HCT116 (cell line): ENCODE results near the gene BSG. TPM values are rescaled to one million over a fixed set of nuclear protein-coding genes. Genes with fewer than 3 reads are reported as not detected.

Experiments
- ATAC-seq: fragments of 200-7000 bp; cut with Tn5 transposase; 2 replicates; pipeline ENCODE4 v1.9.1; 2020; ENCODE audit warnings: mild to moderate bottlenecking, moderate library complexity
- BruUV-seq: library from RNA; stranded (reverse); fragments of 400-500 nt; replicated peaks from 2 replicates; lab custom pipeline; 2021; lab: Mats Ljungman, UMichigan
- CTCF ChIA-PET: fragments of 300-600 bp; sonication (Branson Sonifier 250); formaldehyde crosslinking; loops from one replicate; lab custom pipeline; 2021; ENCODE audit warnings: antibody characterized with exemption; lab: Charles Lee
- POLR2A ChIA-PET: fragments of 300-600, 350-600 bp; sonication (Branson Sonifier 250); formaldehyde crosslinking; loops from one replicate; lab custom pipeline; 2021; ENCODE audit warnings: antibody characterized with exemption; lab: Charles Lee
- RAD21 ChIA-PET, 2 experiments: fragments of 300-600 bp; sonication (Branson Sonifier 250); formaldehyde crosslinking; loops; one replicate each; lab custom pipeline; 2023; ENCODE audit warnings: low total read pairs in 2 of 2; ENCODE audit not compliant: uncharacterized antibody in 2 of 2, unreplicated experiment in 2 of 2, low non-redundant PET in 1 of 2; lab: Charles Lee
- DNase-seq: peaks from one replicate; pipeline ENCODE4 v3.0.0-alpha.2; 2010; ENCODE audit warnings: low read depth, low spot score
- H2AFZ ChIP-seq: fragments of 200-600 bp; shearing (Covaris generic), sonication (generic); 2 replicates; pipeline ENCODE4 v1.6.1; 2017; ENCODE audit warnings: low read depth, mixed run types, mixed read lengths, antibody characterized with exemption, low read length; ENCODE audit not compliant: poor library complexity, severe bottlenecking
- H3K27ac ChIP-seq: 2 replicates; pipeline ENCODE4 v1.5.1; 2012; ENCODE audit warnings: low read depth, low read length
- H3K27me3 ChIP-seq: fragments of 200-600 bp; sonication (generic); 2 replicates; pipeline ENCODE4 v1.6.1; 2016; ENCODE audit warnings: mixed run types, low read length, mixed read lengths; ENCODE audit not compliant: insufficient read depth
- H3K36me3 ChIP-seq, 2 experiments: fragments of 200-500 bp in 1 of 2; fragments of 200-600 bp in 1 of 2; sonication (Bioruptor generic) in 1 of 2; sonication (generic) in 1 of 2; 2 replicates each; pipeline versions ENCODE4 v1.5.1 to v1.6.1; 2014 to 2016; ENCODE audit warnings: low read length in 2 of 2, inconsistent platforms in 1 of 2, mixed read lengths in 1 of 2, mixed run types in 1 of 2; ENCODE audit not compliant: insufficient read depth in 2 of 2, control insufficient read depth in 1 of 2
- H3K4me1 ChIP-seq, 2 experiments: fragments of 200-600 bp in 1 of 2; sonication (generic) in 1 of 2; 2 replicates each; pipeline versions ENCODE4 v1.5.1 to v1.6.1; 2012 to 2017; ENCODE audit warnings: low read length in 2 of 2, inconsistent platforms in 1 of 2, mild to moderate bottlenecking in 1 of 2, mixed read lengths in 1 of 2, mixed run types in 1 of 2, moderate library complexity in 1 of 2; ENCODE audit not compliant: insufficient read depth in 2 of 2, control insufficient read depth in 1 of 2
- H3K4me2 ChIP-seq: fragments of 200-600 bp; sonication (generic); 2 replicates; pipeline ENCODE4 v1.6.1; 2017; ENCODE audit warnings: mixed run types, low read length, mixed read lengths
- H3K4me3 ChIP-seq, 2 experiments: fragments of 200-600 bp in 1 of 2; sonication (generic) in 1 of 2; replicated peaks in 1 of 2; 2 replicates each; pipeline ENCODE4 v1.5.1; 2011 to 2016; ENCODE audit warnings: low read length in 2 of 2, control low read depth in 1 of 2, low read depth in 1 of 2, mild to moderate bottlenecking in 1 of 2, mixed read lengths in 1 of 2, mixed run types in 1 of 2
- H3K79me2 ChIP-seq: fragments of 200-600 bp; sonication (generic); 2 replicates; pipeline ENCODE4 v1.6.1; 2017; ENCODE audit warnings: mild to moderate bottlenecking, mixed run types, low read length, moderate library complexity, mixed read lengths; ENCODE audit not compliant: insufficient read depth
- H3K9ac ChIP-seq: fragments of 200-600 bp; sonication (generic); 2 replicates; pipeline ENCODE4 v1.6.1; 2016; ENCODE audit warnings: low read length, mixed read lengths
- H3K9me2 ChIP-seq: fragments of 200-600 bp; sonication (generic), shearing (Covaris generic); 2 replicates; pipeline ENCODE4 v1.6.1; 2017; ENCODE audit warnings: mixed run types, mild to moderate bottlenecking, moderate library complexity; ENCODE audit not compliant: insufficient read depth
- H3K9me3 ChIP-seq, 2 experiments: fragments of 200-500 bp in 1 of 2; fragments of 200-600 bp in 1 of 2; sonication (Bioruptor generic) in 1 of 2; sonication (generic) in 1 of 2; 2 replicates each; pipeline ENCODE4 v1.6.1; 2014 to 2017; ENCODE audit warnings: low read length in 2 of 2, mixed read lengths in 2 of 2, inconsistent platforms in 1 of 2, low read depth in 1 of 2, mild to moderate bottlenecking in 1 of 2, mixed run types in 1 of 2, moderate library complexity in 1 of 2; ENCODE audit not compliant: control insufficient read depth in 1 of 2, insufficient read depth in 1 of 2
- H4K20me1 ChIP-seq: fragments of 200-600 bp; sonication (generic), shearing (Covaris generic); 2 replicates; pipeline ENCODE4 v1.6.1; 2017; ENCODE audit warnings: mixed run types, mild to moderate bottlenecking, moderate library complexity; ENCODE audit not compliant: insufficient read depth
- CBX3 ChIP-seq: IDR thresholded peaks from 2 replicates; pipeline ENCODE4 v1.6.1; 2012; ENCODE audit warnings: low read depth
- EGR1 ChIP-seq: IDR thresholded peaks from 2 replicates; pipeline ENCODE4 v1.6.1; 2012; ENCODE audit warnings: low read depth
- FOSL1 ChIP-seq: IDR thresholded peaks from 2 replicates; pipeline ENCODE4 v1.6.1; 2012; ENCODE audit warnings: low read depth
- JUND ChIP-seq: IDR thresholded peaks from 2 replicates; pipeline ENCODE4 v1.6.1; 2012
- POLR2A ChIP-seq: IDR thresholded peaks from 2 replicates; pipeline ENCODE4 v1.7.0; 2011; ENCODE audit warnings: borderline replicate concordance; ENCODE audit not compliant: insufficient read depth, insufficient read length; ENCODE audit errors: extremely low read depth
- POLR2AphosphoS5 ChIP-seq: IDR thresholded peaks from 2 replicates; pipeline ENCODE4 v1.6.1; 2011; ENCODE audit warnings: mild to moderate bottlenecking, low read depth, low read length, moderate library complexity
- ZFX ChIP-seq: fragments of 450-650 bp; IDR thresholded peaks from 2 replicates; pipeline ENCODE4 v1.6.1; 2017
- intact Hi-C: fragments of 100-400 bp; cut with micrococcal nuclease; formaldehyde crosslinking; loops from 2 replicates; pipeline ENCODE4 v1.10.0; 2022
- total RNA-seq: library from RNA; stranded (reverse); gene quantifications from one replicate; pipeline ENCODE4 v1.2.1, GENCODE V29; 2021; ENCODE audit not compliant: unreplicated experiment
- TF ChIP-seq, protein P1 (sequence below), 3 experiments: fragments of 200-600 bp in 1 of 3; sonication (generic) in 1 of 3; IDR thresholded peaks in 2 of 3; conservative IDR thresholded peaks in 1 of 3; 2 replicates each; pipeline ENCODE4 v1.5.1; 2012 to 2017; ENCODE audit warnings: low read depth in 2 of 3, low read length in 2 of 3, antibody characterized with exemption in 1 of 3, borderline replicate concordance in 1 of 3, control low read depth in 1 of 3, mild to moderate bottlenecking in 1 of 3, mixed read lengths in 1 of 3, mixed run types in 1 of 3, moderate library complexity in 1 of 3; ENCODE audit not compliant: insufficient read depth in 1 of 3
- TF ChIP-seq, protein P2 (sequence below): IDR thresholded peaks from 2 replicates; pipeline ENCODE4 v1.6.1; 2012
- TF ChIP-seq, protein P3 (sequence below): IDR thresholded peaks from 2 replicates; pipeline ENCODE4 v1.6.1; 2011; ENCODE audit warnings: mild to moderate bottlenecking, low read length, moderate library complexity; ENCODE audit not compliant: insufficient replicate concordance; ENCODE audit errors: extremely low read depth
- TF ChIP-seq, protein P4 (sequence below): IDR thresholded peaks from 2 replicates; pipeline ENCODE4 v1.6.1; 2012

The BSG gene
- total RNA-seq, 1 experiment from 2014 or later: 603 TPM

DNA sequence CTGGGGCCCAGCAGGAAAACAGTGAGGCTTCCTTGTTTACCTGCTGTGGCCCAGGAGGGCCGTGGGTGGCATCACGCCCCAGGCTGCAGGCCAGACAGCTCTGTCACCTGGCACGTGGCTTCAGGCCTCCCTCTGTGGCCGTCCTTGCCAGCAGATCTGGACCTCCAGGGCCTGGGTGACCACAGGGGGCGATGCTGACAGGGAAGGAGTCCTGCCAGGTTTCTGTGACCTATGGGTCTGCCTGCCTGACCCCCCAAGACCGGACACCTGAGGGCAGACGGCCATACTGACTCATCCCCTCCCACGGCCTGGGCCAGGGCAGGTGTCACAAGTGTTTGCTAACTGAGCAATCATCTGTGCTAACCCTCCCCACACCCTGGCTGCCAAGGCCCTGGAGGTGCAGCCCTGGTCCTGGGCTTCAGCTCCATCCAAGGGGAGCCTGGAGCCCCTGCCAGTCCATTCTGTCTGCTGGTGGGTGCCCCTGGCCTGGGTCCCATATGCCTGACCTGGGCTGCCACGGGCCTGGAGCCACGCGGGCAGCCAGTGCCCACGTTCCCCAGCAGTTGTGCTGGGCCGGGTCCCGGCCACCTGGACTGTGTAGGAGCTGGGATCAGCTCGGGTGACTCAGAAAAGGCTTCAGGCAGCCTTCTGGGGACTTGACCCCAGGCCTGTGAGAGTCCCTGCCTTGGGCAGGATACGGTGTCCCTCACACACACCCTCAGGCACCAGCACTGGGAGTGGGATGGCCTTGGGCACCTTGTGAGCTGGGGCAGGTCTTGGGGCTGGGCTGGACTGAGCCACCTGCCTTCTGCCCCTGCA lies 37.2 kb upstream of the BSG start:
- Histone ChIP-seq H3K4me1 (peaks cover 21 to 36% of the 10 kb centered on the region in 2 experiments), H3K4me2 (peak overlapping the region; percentile 37), H3K36me3 (peaks cover 22 to 23% of the 10 kb centered on the region in 2 experiments; a peak in 3 of 4 replicates), H3K4me3 (no peak overlapping the region), H2AFZ (no peak overlapping the region), H3K9me2 (no peaks in the 10 kb centered on the region), H4K20me1 (peaks cover 9% of the 10 kb centered on the region; the same call in 1 of the 2 replicates), H3K27me3 (no peaks in the 10 kb centered on the region), H3K9me3 (no peaks in the 10 kb centered on the region), H3K79me2 (peaks cover 53% of the 10 kb centered on the region), H3K27ac (peak overlapping the region; percentile 18; the same call in 1 of the 2 replicates), H3K9ac (no peak overlapping the region)
- no TSS peak for BruUV-seq
- intact Hi-C loops: loop anchor here (1.0 kb wide), 1 partner anchor 36 kb away; no protein-coding TSS in a partner anchor
- DNase-seq (no peak), ATAC-seq (no peak)
- RAD21 ChIA-PET: interaction anchor here in 1 of 2 experiments (0.6 kb wide), 1 partner anchor 21 kb away, joined by 3 read pairs; no protein-coding TSS in a partner anchor
- CTCF ChIA-PET: interaction anchor here (0.9 kb wide), 1 partner anchor 21 kb away, joined by 4 read pairs; no protein-coding TSS in a partner anchor
- no peak for TF ChIP-seq CBX3
- no peak for TF ChIP-seq POLR2A
- no peak for TF ChIP-seq ZFX
- TF ChIP-seq POLR2AphosphoS5: peak; percentile 41; the same call in 1 of the 2 replicates
- TF ChIP-seq, protein P1, sequence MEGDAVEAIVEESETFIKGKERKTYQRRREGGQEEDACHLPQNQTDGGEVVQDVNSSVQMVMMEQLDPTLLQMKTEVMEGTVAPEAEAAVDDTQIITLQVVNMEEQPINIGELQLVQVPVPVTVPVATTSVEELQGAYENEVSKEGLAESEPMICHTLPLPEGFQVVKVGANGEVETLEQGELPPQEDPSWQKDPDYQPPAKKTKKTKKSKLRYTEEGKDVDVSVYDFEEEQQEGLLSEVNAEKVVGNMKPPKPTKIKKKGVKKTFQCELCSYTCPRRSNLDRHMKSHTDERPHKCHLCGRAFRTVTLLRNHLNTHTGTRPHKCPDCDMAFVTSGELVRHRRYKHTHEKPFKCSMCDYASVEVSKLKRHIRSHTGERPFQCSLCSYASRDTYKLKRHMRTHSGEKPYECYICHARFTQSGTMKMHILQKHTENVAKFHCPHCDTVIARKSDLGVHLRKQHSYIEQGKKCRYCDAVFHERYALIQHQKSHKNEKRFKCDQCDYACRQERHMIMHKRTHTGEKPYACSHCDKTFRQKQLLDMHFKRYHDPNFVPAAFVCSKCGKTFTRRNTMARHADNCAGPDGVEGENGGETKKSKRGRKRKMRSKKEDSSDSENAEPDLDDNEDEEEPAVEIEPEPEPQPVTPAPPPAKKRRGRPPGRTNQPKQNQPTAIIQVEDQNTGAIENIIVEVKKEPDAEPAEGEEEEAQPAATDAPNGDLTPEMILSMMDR (IDR thresholded peaks at IDR 0.05 in 2 of 3, conservative IDR thresholded peaks at IDR 0.05 in 1 of 3; ENCODE audit: borderline replicate concordance in 1 of 3, insufficient read depth in 1 of 3, low read depth in 2 of 3, low read length in 2 of 3): 0 out of 6 replicates have a peak, but pooled peaks of 2 of the 3 experiments have one; percentile 1 to 18
- peak; percentile 76 for TF ChIP-seq EGR1
- TF ChIP-seq FOSL1: no peak
- TF ChIP-seq, protein P2, sequence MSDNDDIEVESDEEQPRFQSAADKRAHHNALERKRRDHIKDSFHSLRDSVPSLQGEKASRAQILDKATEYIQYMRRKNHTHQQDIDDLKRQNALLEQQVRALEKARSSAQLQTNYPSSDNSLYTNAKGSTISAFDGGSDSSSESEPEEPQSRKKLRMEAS: peak; percentile 76
- TF ChIP-seq, protein P3, sequence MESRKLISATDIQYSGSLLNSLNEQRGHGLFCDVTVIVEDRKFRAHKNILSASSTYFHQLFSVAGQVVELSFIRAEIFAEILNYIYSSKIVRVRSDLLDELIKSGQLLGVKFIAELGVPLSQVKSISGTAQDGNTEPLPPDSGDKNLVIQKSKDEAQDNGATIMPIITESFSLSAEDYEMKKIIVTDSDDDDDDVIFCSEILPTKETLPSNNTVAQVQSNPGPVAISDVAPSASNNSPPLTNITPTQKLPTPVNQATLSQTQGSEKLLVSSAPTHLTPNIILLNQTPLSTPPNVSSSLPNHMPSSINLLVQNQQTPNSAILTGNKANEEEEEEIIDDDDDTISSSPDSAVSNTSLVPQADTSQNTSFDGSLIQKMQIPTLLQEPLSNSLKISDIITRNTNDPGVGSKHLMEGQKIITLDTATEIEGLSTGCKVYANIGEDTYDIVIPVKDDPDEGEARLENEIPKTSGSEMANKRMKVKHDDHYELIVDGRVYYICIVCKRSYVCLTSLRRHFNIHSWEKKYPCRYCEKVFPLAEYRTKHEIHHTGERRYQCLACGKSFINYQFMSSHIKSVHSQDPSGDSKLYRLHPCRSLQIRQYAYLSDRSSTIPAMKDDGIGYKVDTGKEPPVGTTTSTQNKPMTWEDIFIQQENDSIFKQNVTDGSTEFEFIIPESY: no peak
- TF ChIP-seq, protein P4, sequence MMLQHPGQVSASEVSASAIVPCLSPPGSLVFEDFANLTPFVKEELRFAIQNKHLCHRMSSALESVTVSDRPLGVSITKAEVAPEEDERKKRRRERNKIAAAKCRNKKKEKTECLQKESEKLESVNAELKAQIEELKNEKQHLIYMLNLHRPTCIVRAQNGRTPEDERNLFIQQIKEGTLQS: no peak
- no peak for TF ChIP-seq JUND
- POLR2A ChIA-PET: no interaction called here
